ENCODE data around the gene IGF1R.

GRCh38 chr15:98717371-98717770 is 69.0 kb downstream of the IGF1R start:
- TF ChIP-seq POLR2A (IDR thresholded peaks at IDR 0.05; ENCODE audit: low read length): no peak
- TF ChIP-seq GATA1 (IDR thresholded peaks at IDR 0.05; ENCODE audit: low read depth, low read length): no peak
